HS-5 (cell line): Measurements from ENCODE around the gene TAX1BP3.
"Not testable (repeated sequence)": the region's sequence is repeated elsewhere in the genome, so short reads cannot be mapped to it uniquely, and the experiment has no call there.

Experiments used
- DNase-seq: peaks from one replicate; pipeline ENCODE4 v3.0.0-alpha.2; 2012; ENCODE audit warnings: low read depth

TAX1BP3 gene

GRCh38 chr17:3668279-3669084 lies at the start of gene TAX1BP3, which contains the start of gene EMC6:
TAX1BP3 (minus strand) TSS chr17:3668578; CDS start chr17:3668526, 52 bp downstream.
EMC6 (plus strand) TSS chr17:3668812; CDS start chr17:3669147, 335 bp downstream.
- peak; percentile 84 for DNase-seq

GRCh38 chr17:3715296-3715695 lies 46.9 kb upstream of the TAX1BP3 start:
- no peak for DNase-seq

- no peak for DNase-seq
These were observed 44.6 kb upstream of the TAX1BP3 start for GRCh38 chr17:3712811-3713463.

GRCh38 chr17:3710951-3711383 lies 42.6 kb upstream of the TAX1BP3 start:
- no peak for DNase-seq

GRCh38 chr17:3708366-3708765 lies 40.0 kb upstream of the TAX1BP3 start:
- no peak for DNase-seq

DNA sequence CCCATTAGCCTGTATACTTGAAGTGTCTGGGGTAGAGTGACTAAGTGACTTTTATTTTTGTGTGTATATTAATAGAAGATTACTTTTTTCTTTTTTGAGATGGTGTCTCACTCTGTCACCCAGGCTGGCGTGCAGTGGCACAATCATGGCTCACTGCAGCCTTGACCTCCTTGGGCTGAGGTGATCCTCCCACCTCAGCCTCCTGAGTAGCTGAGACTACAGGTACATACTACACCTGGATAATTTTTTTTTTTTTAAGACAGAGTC lies 37.3 kb upstream of the TAX1BP3 start:
- not testable (repeated sequence) for DNase-seq

DNA sequence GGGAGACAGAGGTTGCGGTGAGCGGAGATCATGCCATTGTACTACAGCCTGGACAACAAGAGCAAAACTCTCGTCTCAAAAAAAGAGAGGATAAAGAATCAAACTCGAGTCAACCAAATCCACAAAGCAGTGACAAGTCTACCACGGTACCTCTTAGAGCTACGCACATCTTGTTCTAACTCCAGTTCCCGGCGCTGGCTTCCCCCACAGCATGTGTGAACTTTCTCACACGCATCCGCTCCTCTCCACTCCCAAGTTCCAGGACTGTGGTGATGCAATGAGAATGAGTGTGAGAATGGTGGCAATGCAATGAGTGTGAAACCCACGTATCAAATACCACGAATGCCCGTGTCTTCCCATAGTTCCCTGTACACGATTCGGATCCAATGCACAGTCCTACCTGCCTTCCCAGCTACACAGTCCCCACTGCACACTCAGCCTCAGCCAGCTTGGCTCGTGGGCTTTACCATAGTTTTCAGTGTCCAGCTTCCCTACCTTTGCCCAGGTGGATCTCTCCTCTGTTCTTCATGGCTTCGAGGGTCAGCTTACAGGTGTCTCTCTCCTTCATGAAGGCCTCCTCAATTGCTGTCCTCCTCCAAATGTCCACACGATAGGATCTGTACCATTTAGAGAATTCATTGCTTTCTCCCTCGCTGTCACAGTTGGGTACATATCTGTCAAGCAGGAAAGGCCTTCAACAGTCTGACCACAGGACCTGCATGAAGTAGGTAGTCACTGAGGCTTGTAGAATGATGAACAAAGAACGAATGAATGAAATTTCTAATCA lies 36.7 kb upstream of the TAX1BP3 start:
- no peak for DNase-seq

GRCh38 chr17:3702041-3702539 lies 33.7 kb upstream of the TAX1BP3 start:
- not testable (repeated sequence) for DNase-seq

DNA sequence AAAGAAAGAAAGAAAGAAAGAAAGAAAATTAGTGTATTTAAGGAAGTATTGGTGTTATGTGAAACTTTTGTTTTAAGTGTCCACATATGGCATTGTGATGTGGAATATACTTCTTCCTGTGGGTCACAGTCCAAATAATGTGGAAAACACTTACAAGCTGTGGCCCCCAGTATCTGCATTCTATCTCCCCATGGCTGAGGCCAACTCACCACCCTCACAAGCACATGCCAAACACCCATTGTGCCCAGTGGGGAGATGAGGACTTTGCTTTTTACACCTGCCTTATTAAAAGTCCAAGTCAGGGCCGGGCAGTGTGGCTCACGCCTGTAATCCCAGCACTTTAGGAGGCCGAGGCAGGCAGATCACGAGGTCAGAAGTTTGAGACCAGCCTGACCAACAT lies 31.6 kb upstream of the TAX1BP3 start:
- DNase-seq = no peak

DNA sequence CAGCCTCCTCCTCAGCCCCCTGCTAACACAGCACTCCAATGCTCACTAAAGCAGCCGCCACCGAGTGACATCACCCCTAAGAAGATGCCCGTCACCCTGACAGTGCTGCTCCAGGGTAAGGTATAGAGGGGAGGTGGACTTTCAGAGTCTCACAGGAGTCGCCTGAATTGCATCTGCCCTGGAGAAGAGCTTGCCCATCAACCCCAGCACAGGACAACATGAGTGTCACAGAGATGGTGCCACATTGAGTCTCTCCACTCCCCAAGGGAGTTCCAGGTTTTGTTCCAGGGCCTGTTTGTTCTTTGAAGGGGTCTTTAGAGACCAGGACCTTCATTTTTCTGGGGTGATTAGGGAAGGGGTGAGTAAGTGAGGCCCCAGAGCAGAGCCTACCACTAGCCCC lies 29.8 kb upstream of the TAX1BP3 start:
- DNase-seq = no peak

DNA sequence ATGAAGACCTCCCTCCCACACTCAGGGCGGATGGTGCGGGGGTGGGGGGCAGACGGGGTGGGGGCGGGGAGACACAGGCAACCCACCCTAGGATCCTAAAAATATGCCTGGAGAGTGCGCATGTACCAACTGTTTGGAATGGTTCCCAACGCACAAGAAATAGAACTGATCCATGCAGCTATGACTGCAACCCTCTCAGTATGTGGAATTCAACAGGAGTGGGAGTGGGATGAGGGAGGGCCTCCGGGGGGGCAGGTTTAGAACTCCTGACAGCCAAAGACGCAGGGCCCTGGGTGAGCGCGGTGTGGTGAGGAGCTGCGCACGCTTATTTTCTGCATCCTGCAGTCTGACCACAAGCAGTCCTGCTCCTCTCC lies 28.7 kb upstream of the TAX1BP3 start:
- no peak for DNase-seq

GRCh38 chr17:3695723-3696411 lies 27.5 kb upstream of the TAX1BP3 start, which contains the start of gene P2RX5:
P2RX5 (minus strand) TSS chr17:3696155; CDS start chr17:3696005, 150 bp downstream.
- no peak for DNase-seq

DNA sequence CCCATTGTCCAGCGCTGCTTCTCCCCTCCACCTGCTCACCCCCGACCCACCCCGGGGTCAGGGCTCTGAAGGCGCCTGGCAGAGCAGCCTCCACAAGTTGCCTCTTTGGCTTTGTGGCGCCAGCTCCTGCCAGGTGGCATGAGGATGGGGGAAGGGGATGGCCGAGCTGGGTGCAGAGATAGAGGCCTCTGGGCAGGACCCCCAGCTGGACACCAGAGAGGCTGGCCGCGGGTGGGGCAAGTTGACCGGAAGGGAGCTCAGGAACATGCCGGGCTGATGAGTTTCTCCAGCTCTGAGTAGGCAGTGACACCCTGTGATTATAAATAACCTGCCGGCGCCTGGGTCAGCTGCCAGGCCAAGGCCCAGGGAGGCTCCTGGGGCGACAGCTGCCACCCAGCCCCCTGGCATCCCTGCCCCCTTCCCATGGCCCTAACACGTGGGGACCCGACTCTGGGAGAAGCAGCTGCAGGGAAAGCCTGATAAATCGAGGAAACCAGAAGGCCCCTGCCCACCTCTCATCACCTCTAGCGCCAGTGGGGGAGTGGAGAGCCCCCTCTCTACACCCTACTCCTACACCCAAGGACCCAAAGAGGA lies 26.8 kb upstream of the TAX1BP3 start:
- no peak for DNase-seq

DNA sequence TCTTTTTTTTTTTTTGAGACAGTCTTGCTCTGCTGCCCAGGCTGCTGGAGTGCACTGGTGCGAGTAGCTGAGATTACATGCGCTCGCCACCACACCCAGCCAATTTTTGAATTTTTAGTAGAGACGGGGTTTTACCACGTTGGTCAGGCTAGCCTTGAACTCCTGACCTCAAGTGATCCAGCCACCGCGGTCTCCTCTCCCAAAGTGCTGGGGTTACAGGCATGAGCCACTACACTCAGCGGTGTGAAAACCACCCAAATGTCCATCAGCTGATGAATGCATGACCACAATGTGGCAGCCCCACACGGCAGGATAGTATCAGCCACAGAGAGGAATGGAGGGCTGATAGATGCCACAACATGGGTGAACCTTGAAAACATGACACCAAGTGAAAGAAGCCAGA lies 25.5 kb upstream of the TAX1BP3 start:
- DNase-seq = no peak

DNA sequence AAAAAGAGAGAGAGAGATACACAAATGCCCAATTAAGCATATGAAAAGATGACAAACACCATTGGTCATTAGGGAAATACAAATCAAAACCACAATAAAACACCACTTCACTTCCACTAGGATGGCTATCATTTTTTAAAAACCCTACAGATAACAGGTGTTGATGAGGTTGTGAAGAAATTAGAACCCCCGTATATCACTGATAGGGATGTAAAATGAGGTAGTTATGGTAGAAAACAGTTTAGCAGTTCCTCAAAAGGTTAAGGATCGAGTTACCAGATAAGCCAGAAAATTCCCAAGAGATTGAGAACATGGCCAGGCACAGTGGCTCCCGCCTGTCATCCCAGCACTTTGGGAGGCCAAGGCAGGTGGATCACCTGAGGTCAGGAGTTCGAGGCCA lies 24.8 kb upstream of the TAX1BP3 start:
- DNase-seq = no peak

DNA sequence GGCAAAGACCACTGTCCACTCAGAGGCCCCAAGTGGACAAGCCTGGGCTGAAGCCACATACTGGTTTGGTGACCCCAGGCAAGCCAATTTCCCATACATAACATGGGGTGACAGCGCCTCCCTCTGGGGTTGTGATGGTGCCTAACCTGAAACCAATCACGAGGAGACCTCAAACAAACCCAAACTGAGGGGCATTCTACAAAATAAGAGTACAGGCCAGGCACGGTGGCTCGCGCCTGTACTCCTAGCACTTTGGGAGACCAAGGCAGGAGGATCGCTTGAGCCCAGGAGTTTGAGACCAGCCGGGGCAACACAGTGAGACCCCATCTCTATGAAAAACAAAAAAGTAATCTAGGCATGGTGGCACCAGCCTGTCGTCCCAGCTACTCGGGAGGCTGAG lies 24.0 kb upstream of the TAX1BP3 start:
- no peak for DNase-seq

DNA sequence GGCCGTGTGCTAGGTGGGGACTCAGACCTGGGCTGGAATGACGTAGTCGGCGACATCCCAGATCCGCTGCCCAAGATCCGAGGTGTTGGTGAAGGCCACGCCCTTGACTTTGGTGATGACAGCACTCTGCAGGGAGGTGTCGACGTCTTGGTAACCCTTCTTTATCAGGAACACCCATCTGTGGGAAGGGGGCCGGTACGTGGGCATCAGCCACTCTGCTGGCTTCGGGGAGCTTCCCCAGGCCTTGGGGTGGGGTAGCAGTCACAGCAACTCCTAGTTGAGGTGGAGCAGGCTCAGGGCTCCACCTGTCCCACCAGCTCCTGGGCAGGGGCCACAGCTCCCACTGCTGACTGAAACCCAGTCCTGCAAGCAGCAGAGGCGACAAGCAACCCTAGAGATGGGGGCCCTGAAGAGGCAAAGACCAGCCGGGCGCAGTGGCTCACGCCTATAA lies 23.3 kb upstream of the TAX1BP3 start:
- no peak for DNase-seq

GRCh38 chr17:3690094-3690715 lies 21.8 kb upstream of the TAX1BP3 start:
- no peak for DNase-seq

- DNase-seq = no peak
These were observed 21.1 kb upstream of the TAX1BP3 start for GRCh38 chr17:3689262-3690093.

- no peak for DNase-seq
These were observed 20.5 kb upstream of the TAX1BP3 start for GRCh38 chr17:3688852-3689261.
